Femur (tissue), 1 donor: ENCODE results near the gene TRIO.
A peak's percentile ranks its signal among the peaks of the same experiment; 100 is the strongest.

Source experiments
- DNase-seq: peaks from one replicate; pipeline ENCODE4 v3.0.0-alpha.2; 2017

Gene TRIO

DNA sequence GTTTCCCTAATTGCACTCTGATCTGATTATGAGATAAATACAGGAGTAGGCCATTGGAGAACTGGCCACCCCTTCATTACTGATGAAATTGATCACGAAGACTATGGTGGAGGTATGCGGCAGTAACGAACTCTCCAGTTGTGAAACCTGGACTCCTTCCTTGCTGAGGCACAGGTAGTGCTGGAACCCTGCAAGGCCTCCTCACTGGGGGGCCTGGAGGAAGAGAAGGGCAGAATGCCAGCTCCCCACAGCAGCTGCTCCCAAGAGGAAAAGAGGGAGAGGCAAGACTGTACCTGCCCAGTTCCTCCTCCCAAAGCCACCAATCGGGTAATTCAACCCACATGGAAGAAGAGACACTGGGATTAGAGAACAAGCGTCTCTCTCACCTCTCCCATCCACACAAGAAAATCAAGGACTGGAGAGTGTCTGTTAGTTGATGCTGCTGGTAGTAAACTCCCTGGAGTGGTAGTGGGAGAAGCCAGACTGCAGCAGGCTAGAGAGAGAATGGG lies 19.1 kb upstream of the TRIO start:
- no peak for DNase-seq

DNA sequence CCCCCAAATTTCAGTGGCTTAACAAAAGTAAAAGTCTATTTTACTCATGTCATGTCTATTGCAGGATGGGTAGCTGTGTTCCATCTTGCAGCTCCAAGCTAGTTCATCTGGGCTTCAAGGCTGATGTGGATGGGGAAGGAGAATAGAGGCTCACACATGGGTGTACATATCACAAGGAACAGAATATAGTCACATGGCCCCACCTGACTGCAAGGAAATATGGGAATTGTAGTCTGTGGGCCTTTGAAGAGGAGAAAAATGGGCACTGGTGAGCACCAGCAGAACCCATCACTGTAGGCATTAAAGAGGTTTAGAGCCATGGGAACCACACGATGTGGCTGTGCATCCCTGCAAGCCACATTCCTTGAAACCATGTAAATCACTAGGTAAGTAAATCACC lies 17.9 kb upstream of the TRIO start:
- no peak for DNase-seq

DNA sequence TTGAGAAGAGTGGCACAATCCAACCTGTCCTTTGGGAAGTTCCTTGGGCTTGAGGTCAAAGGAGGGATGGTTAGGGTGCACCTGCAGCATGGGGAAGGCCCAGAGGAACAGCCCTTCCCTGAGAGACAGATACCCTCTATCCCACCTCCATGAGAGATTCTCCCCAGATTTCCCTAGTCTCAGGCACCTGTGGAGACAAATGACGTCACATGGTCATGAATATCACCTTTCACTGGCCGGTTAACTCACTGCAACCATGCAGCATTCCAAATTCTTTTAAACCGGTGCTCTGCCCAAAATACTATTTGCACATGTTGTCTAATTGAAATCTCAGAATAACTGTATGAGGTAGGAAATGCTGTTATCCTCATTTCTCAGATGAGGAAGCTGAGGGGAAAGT lies 15.6 kb upstream of the TRIO start:
- DNase-seq = no peak

DNA sequence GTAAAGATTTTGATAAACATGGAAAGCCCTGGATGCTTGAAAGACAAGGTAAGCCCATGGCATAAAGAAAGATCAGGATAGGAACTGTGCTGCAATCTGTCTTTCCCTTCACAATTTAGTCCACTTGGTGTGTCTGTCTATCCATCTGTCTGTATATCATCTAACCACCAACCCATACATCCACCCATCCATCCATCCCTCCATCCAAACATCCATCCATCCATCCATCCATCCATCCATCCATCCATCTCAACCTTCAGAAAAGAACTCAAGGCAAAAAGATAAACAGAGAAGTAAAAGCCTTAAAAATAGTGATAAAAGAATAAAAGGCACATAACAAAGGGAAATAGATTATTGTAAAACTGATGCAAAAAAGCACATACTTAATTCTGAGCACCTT lies 15.1 kb upstream of the TRIO start:
- no peak for DNase-seq

DNA sequence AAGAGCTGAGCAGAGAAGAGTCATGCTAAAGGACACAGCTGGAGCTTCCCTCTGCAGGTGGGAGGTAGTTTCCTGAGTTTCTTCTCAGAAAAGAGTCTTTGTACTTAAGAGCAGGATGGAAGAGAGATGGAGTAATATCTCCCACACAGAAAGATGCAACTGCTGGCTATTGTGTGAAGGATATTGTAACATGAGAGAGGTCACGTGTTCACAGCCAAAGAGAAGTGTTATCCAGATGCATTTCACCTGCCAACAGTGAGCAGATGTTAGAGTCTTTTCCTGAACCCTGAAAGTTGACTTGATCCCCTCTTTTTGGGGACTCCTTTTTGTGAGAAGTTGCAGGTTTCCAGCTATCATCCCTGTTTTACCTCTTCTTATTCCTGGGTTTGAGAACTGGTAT lies 14.0 kb upstream of the TRIO start:
- no peak for DNase-seq

DNA sequence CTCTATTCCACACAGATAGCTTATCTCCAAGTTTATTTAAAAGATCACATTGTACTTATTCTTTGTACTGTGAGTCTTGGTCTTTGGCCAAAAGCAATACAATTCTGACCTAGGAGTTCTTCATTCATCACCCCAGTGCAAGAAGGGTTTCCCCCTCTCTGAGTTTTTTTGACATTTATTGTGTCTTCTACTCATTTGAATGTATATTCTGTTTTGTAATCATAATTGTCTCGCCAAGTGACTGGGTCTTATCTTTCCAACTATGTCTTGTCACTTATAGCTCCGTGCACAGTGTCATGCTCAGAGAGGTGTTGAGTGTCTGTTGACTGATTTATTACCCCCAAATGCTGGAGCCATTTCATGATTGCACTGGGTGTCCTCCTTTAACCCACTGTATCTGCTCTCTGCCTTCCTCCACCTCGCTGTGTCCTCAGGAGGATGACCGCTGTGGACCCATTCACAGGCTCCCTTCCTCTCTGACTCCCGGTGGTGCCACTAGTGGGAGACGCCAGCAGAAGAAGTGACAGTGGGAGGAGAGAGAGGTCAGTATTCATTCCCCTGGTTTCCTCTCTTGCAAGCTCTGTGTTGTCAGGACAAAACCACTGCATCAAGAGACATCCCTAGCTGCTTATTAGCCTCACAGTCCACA lies 11.2 kb upstream of the TRIO start:
- DNase-seq = no peak

DNA sequence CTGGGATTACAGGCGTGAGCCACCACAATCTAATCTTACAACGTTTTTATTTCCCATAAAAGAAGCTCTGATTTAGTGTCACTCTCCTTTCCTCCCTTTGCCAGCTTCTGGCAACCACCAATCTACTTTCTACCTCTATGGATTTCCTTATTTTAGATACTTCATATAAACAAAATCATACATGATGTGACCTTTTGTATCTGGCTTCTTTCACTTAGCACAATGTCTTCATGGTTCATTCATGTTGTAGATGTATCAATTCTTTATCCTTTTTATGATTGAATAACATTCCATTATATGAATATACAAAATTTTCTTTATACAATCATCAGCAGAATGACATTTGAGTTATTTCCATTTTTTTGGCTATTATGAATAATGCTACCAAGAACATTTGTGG lies 9.7 kb upstream of the TRIO start:
- DNase-seq = no peak

DNA sequence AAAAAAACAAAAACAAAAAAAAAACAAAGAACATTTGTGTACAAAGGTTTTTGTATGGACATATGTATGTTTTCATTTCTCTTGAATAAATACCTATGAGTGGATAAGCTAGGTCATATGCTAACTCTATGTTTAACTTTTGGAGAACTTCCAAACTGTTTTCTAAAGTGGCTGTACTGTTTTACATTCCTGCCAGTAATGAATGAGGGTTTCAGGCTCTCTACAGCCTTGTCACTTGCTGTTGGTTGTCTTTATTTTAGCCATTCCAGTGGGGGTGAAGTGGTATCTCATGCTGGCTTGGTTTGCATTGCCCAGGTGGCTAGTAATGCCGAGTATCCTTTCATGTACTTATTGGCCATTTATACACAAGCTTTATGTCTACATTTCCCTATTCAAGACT lies 9.1 kb upstream of the TRIO start:
- DNase-seq = no peak

DNA sequence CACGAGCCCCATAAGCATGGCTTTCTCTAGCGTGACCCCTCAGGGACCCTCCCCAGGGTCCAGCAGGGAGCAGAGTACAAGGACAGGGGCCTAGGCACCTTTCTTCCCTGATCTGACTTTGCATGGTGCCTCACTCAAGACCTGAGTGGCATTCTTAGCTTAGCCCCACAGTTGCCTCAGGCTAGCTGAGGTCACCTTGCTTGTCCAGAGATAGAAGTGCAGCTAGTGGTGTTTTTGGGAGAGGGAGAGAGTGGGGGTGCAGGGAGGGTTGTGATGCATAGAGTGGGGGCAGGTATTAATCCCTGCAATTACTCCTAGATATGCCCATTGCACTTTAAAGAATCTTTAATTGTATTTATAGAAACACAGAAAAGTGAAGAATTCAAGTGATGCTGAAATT lies 8.4 kb upstream of the TRIO start:
- no peak for DNase-seq

DNA sequence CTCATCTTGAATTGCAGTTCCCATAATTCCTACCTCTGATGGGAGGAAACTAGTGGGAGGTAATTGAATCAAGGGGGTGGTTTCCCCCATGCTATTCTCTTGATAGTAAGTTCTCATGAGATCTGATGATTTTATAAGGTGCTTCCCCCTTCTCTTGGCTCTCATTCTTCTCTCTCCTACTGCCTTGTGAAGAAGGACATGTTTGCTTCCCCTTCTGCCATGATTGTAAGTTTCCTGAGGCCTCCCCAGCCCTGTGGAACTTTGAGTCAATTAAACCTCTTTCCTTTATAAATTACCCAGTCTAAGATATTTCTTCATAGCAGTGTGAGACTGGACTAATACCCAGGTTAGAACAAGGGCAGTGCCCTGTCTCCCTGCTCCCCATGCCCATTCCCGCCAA lies 7.5 kb upstream of the TRIO start:
- DNase-seq = no peak

DNA sequence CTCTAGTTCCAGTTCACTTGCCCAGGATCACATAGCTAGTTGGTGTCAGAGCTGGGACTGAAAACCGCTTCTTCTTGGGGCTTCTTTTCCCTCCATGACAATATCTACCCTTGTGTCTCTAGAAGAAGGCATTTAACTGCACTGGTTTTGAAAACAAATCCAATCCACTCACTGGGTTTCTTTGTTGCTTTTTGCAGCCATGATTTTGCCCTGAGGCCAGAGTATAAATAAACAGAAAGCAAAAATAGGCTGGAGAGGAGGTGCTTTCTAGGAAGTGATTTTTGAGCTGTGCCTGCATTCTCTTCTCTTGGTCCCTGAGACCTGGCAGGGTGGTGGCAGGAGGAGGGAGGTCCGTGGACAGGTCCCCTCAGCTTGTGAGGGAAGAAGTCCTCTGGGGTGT lies 6.9 kb upstream of the TRIO start:
- DNase-seq = no peak

DNA sequence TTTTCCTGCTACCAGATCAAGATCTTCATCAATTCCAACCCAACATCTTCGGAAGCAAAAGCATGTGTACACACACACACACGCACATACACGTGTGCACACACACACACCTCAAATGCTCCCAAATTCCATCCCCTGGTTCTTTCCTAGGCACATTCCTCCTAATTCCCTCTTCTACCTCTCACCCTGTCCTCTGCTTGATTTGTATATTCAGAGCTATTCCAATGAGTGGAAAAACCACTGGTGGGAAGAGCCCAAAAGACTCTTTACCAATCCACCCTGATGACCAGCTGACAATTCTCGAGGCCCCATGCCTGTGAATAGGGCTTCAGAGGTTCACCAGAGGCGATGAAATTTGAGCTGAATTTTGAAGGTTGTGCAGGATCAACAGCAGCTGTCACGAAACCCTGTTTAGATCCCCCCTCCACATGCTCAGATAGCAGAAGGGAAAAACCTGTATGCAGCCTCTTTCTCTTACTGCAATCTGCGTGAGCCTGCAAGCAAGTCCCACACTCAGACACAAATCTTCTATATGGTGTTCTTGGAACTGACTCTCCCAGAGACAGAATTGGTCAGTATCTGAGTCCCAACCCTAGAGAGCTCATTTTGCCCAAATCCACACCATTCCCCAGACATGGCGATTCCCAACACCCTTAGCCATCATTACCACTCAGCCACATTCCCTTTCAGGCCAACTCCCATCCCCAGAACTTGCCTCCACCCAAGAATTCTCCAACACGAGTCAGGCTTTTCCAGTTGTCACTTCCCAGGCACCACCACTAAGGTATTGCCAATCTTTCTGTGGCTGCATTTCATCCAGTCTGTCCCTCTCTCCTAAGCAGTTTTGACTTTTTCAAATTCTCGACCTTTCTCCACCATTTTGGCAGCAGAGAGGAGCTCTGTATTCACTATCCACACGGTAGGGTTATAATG lies 4.3 kb upstream of the TRIO start:
- peak; percentile 27 for DNase-seq

DNA sequence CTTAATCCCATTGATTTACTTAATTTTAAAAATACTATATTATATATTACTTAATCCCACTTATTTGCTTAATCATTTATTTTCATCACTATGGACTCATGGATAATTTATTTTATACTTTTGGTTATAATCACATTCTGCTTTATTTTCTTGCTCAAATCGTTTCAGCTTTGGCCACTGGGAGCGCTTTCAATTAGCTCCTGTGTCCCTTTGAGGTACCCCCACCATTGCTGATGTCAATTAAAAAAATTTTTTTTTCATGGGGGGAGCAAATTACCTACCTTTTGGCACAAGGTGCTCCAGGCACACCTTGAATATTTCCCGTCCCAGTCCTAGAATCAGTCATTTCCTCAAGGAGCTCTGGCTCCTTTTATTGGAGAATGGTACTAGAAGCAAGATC lies 1.4 kb upstream of the TRIO start:
- no peak for DNase-seq

DNA sequence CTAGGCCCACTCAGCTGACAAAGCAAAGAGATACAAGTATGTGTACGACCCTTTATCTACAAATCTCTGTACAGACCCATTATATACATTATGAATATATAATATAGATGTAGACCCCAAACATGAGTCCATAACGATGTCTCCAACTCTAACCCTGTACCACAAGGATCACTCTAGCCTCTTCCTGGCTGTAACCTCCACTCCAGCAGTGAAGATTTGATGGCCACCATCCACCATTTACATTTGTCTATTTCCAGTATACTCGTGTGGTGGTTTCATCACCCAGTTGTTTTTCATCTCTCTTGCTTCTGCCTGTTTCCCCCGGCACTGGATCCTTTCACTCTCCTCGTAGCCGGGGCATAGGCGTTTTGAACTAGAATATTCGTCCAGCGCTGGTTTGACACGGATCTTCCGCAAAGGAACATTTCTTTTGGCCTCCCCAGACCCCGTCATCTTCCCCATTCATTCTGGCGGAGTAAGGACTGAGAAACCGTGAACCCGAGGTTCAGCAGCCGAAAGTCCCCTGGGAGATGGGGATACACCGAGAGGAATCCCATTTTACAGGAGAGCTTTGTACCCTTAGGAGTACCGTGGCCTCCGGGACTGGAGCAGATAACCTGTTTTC lies 828 bp upstream of the TRIO start:
- no peak for DNase-seq

DNA sequence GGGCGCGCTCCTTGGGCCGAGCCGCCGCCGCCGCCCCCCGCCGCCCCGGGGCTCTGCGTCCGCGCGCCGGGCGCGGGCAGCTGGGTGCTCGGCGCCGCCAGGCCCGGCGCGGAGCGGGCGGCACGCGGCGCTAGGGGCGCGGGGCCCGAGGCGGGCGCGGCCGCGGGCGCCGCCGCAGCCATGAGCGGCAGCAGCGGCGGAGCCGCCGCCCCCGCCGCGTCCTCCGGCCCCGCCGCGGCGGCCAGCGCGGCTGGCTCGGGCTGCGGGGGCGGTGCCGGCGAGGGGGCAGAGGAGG lies 351 bp downstream of the TRIO start:
- DNase-seq = no peak

DNA sequence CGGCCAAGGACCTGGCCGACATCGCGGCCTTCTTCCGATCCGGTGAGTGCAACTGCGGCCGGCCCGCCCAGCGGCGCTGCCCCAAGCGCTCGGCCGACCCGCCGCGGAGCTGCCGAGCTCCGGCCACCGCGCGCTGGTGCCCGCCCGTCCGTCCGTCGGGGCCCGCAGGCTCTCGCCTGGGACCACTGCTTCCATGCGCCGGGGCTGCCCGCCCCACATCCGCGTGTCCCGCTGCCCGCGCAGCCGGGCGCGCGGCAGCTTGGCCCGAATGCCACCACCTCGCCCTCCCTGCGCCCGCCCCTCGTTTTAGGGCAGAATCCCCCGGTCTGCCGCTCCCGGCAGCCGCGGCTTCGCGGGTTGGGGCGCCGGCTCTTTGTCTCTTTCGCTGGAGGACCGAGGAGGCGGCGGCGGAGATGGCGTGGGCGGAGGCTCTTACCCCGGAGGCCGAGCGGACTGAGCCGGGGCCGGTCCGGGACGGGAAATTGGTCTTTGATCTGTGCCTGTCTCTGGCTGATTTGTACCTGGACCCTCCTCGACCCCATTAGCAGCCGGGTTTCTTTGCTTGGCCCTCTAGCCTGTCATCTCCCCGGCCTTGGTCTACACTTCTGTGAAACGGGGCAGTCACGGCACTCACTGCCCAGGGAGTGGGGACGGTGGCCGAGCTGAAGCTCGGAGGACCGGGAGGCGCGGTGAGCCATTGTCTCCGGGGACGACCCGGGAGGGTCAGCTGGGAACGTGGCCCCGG lies 871 bp downstream of the TRIO start:
- peak; percentile 57 for DNase-seq

DNA sequence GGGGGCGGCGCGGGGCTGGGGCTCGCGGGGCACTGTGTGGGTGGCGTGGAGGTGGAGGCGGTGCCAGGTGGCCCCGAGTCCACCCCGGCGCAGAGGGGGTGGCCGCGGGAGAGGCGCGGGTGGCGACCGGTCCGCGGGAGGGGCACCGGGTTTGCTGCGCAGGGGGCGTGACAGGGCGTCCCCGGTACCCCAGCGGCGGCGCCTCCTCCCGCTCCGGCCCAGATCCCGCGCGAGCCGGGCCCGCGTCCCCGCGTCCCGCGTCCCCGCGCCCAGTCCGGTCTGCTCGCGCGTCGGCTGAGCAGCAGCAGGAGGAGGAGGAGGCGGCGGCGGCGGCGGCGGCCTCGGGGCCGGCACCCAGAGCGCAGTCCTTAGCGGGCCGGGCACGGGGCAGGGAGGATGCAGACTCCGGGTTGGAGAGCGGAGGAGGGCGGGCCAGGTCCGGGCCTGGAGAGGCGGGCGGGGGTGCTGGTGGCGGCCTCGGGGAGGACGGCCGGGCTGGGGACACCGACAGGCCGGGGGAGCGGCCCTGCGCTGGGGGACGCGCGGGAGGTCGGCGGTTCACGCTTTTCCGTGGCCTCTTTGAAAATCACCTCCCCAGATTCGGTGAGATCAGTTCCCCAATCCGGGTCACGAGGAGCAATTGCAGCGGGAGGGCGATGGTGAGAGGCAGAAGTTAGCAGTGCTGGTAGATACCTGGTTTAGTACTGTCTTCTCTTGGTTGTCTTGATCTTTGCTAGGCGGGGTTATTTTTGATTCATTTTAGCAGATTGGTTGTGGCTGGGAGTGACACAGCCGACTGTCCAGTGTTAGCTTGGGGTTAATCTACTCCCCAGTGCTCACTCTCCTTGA lies 1.7 kb downstream of the TRIO start:
- peak; percentile 73 for DNase-seq

DNA sequence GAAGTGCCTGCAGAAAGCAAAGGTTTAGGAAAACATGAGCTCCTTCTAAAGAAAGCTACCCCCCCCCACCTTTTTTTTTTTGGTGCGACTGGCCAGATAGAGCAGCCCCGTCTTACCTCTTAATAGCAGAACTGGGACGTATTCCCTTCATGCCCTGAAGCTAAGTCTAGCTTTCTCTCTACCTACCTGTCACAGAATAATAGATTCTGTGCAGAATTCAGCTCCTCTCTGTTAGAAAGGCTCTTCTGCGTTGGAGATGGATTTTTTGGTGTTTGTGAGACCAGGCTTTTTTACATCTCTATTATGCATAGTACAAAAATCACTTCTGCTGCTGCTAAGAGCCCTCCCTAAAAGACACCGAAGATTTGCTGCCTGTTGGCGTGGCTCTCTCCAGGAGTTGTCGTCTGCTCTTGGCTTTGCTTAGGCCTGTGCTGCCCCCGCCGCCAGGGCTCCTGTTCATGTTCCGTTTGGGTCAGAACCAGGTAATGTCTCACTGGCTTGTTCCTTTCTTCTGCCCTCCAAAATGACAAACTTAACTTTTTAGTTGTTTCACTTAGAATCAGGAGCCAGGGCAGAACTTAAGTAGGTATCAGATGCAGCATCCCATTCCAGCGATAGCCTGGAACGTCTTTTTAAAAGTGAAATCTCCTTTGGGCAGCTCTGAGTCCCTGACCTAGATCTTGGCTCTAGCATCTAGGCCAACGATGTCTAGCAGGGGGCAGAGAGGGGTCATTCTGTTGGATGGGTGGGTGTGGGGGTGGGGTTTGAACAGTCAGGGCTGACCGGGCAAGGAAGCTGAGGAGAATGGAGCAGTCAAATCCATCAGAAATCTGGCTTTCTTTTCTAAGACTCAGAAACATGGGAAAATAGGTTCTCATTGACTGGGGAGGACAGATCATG lies 2.5 kb downstream of the TRIO start:
- no peak for DNase-seq

DNA sequence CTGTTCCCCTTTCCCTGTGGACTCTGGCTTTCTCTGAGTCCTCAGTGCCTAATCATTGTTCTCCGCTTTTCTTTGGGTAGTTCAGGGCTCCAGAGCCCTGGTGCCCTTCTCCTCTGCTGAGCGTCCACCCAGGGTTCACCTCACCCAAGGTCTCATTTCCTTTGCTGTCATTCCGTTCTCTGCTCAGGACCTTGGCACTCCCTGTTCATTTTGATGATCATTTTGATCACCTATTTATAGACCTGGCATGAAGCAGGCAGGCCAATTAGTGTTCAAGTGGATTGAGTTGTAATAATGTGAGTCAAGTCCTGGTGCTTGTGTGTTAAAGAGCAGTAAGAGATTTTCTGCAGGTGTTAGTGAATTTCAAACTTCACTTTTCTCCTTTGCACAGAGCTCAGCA lies 3.6 kb downstream of the TRIO start:
- DNase-seq = no peak

DNA sequence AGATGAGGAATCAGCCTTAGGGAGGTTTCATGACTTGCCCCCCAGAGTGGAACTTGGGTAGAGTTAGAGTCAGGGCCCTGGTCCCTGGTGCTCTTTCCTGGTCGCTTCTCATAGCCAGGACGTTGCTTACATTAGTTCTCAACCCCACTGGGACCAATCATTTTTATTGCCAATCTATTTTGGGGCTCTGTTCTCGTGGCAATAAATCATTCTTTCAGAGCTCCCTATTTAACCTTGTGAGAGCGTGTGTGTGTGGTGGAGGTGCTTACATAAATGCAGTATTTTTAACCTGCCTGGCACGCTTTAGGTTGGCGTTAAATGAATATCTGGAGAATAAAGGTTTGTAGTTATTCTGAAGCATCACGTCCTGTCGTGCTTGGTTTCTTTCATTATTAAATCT lies 4.1 kb downstream of the TRIO start:
- no peak for DNase-seq

DNA sequence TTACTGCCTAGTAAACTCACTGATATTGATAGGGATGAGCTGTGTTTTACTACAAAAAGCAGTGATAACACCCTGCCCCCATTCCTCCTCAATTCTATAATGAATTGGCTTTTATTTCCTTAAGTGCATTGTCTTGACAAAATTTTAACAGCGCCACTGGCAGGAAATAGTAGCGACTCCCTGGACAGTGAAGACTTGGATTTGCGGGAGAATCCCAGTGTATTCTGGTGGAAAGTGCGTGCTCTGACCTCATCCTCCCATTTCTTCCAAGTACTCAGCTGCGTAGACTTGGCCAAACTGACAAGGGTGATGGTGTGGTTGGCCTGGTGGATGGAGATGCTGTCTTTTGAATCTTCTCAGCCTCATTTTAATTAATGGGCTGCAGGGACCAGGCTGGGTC lies 5.3 kb downstream of the TRIO start:
- no peak for DNase-seq
